ENCODE measurements around the gene TBX19. TPM values are rescaled to one million over a fixed set of nuclear protein-coding genes. Genes with fewer than 3 reads are reported as not detected.

TBX19 gene
- total and polyA plus RNA-seq, 2 of the 8 experiments (the other 6 are each of a cell fraction or from before 2014, with no cell fraction given): 1.0 to 1.8 TPM

DNA sequence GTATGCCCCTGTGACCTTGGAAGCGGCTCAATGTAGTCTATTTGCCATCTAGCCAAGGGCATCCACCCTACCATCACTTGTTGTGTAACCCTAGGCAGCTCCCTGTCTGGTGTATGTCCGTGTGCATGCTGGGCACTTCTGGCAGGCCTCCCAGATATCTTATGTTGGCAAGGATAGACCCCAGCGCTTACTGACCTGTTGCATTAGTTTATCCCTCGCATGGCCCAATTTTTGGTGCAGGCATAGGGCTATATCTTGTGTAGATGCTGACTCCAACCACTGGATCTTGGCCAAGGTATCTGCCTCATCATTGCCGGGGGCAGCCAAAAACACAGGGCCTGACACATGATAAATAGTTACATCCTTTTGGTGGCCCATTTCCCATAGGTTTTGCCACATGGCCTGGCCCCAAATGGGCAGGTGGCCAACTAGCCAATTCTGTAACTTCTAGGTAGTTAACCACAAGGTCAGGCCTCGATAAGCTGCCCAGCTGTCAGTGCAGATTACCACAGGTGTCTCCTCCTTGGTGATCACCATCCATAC lies 14.0 kb upstream of the TBX19 start (continued):
- TF ChIP-seq CHD7 (IDR thresholded peaks at IDR 0.05; ENCODE audit: insufficient replicate concordance, low read length): no peak
- TF ChIP-seq NRF1 (IDR thresholded peaks at IDR 0.05; ENCODE audit: low read depth, low read length): no peak
- TF ChIP-seq CREB1 (IDR thresholded peaks at IDR 0.05): no peak
- no peak for TF ChIP-seq YY1 (IDR thresholded peaks at IDR 0.05; ENCODE audit: low read depth, low read length)
- TF ChIP-seq FOSL1 (IDR thresholded peaks at IDR 0.05; ENCODE audit: insufficient read depth, low read depth, low read length): no peak
- TF ChIP-seq SIN3A (conservative IDR thresholded peaks at IDR 0.05 in 1 of 2, IDR thresholded peaks at IDR 0.05 in 1 of 2; ENCODE audit: low read depth in 1 of 2, low read length in 2 of 2): no peak
- TF ChIP-seq SP1 (IDR thresholded peaks at IDR 0.05; ENCODE audit: low read depth, low read length): no peak
- TF ChIP-seq SRF (IDR thresholded peaks at IDR 0.05; ENCODE audit: low read depth, low read length): no peak
- no peak for TF ChIP-seq SAP30 (IDR thresholded peaks at IDR 0.05; ENCODE audit: insufficient read depth, insufficient replicate concordance, low read length)
- no peak for TF ChIP-seq CBX5 (IDR thresholded peaks at IDR 0.05; ENCODE audit: low read depth, low read length)
- TF ChIP-seq RAD21 (IDR thresholded peaks at IDR 0.05 in 1 of 2, conservative IDR thresholded peaks at IDR 0.05 in 1 of 2; ENCODE audit: low read depth in 2 of 2, low read length in 2 of 2): no peak

Measured in H1 (cell line).